DOHH2 (cell line): ENCODE measurements around the gene TMEM255B.

ENCODE experiments used
- EZH2phosphoT487 ChIP-seq: fragments of 200-600 bp; sonication (generic); IDR thresholded peaks from 2 replicates; pipeline ENCODE4 v1.6.1; 2017; ENCODE audit warnings: borderline replicate concordance, mild to moderate bottlenecking, antibody characterized with exemption, low read length, moderate library complexity, mixed read lengths
- TF ChIP-seq, protein P1 (sequence below): fragments of 200-600 bp; sonication (generic); IDR thresholded peaks from one replicate; pipeline ENCODE4 v1.5.1; 2014; ENCODE audit warnings: antibody characterized with exemption, mild to moderate bottlenecking, low read depth, low read length; ENCODE audit not compliant: poor library complexity, severe bottlenecking

DNA sequence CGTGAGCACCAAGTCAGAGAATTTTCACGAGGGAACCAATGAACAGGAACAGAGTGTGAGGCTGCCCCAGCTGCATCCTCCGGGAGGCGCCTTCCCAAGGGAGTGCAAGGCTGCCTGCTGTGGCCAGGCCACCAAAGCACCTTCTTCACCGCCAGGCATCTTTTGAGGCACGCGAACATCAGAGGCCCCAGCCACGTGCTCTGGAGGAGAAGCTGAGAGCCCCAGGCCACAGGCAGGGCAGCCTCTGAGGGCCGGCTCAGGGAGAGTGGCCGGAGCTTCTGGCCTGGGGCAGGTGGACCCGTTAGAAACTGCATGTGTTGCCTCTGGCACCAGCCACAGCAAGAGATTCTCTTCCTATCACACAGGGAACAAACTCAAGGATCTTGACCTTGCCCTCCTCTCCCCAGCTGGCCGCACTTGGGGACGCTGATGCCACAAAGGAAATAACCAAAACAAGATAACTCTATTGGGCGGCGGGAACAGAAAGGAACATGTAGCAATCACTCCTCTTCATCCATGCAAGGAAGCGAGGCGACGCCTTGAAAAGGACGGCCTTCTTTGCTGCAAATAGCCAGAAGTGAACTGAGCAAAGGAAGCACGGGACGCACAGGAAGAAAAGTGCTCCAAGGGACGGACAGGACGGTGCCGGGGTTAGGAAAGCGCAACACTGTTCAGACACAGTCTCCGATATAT lies 85.0 kb downstream of the TMEM255B start:
- TF ChIP-seq, protein P1, sequence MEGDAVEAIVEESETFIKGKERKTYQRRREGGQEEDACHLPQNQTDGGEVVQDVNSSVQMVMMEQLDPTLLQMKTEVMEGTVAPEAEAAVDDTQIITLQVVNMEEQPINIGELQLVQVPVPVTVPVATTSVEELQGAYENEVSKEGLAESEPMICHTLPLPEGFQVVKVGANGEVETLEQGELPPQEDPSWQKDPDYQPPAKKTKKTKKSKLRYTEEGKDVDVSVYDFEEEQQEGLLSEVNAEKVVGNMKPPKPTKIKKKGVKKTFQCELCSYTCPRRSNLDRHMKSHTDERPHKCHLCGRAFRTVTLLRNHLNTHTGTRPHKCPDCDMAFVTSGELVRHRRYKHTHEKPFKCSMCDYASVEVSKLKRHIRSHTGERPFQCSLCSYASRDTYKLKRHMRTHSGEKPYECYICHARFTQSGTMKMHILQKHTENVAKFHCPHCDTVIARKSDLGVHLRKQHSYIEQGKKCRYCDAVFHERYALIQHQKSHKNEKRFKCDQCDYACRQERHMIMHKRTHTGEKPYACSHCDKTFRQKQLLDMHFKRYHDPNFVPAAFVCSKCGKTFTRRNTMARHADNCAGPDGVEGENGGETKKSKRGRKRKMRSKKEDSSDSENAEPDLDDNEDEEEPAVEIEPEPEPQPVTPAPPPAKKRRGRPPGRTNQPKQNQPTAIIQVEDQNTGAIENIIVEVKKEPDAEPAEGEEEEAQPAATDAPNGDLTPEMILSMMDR, result no peak
- no peak for TF ChIP-seq EZH2phosphoT487
